Dermis blood vessel endothelial cell (primary cell): ENCODE data around the gene ZSWIM7. TPM values are rescaled to one million over a fixed set of nuclear protein-coding genes. Genes with fewer than 3 reads are reported as not detected.
"Not testable (repeated sequence)": the region's sequence is repeated elsewhere in the genome, so short reads cannot be mapped to it uniquely, and the experiment has no call there.

ENCODE experiments used
- DNase-seq: peaks from one replicate; pipeline ENCODE4 v3.0.0; 2010
- total RNA-seq: library from RNA; depleted of rRNA; stranded (reverse); fragments of >200 nt; gene quantifications from 2 replicates; pipeline ENCODE4 v1.2.3, GENCODE V29; 2014

ZSWIM7 gene
- total RNA-seq, 1 donor from 2014 or later: 16.0 TPM

GRCh38 chr17:15955793-15956541 lies 43.5 kb downstream of the ZSWIM7 start:
- no peak for DNase-seq

- DNase-seq: peak; percentile 93
These were observed 45.3 kb downstream of the ZSWIM7 start for GRCh38 chr17:15954222-15954621.

- DNase-seq: no peak
These were observed 46.4 kb downstream of the ZSWIM7 start for GRCh38 chr17:15952916-15953790.

- DNase-seq: no peak
These were observed 47.4 kb downstream of the ZSWIM7 start for GRCh38 chr17:15952048-15952532.

- DNase-seq: no peak
These were observed 48.0 kb downstream of the ZSWIM7 start for GRCh38 chr17:15951368-15952047.

GRCh38 chr17:15947976-15948752 lies 51.3 kb downstream of the ZSWIM7 start:
- no peak for DNase-seq

GRCh38 chr17:15947271-15947670 lies 52.2 kb downstream of the ZSWIM7 start:
- no peak for DNase-seq

- DNase-seq: no peak
These were observed 52.8 kb downstream of the ZSWIM7 start for GRCh38 chr17:15946611-15947120.

GRCh38 chr17:15945527-15946191 lies 53.8 kb downstream of the ZSWIM7 start:
- peak; percentile 48 for DNase-seq

- peak; percentile 88 for DNase-seq
These were observed 54.6 kb downstream of the ZSWIM7 start, which contains the start of gene ADORA2B for GRCh38 chr17:15944759-15945526. ADORA2B (plus strand) TSS chr17:15945130; CDS start chr17:15945249, 119 bp downstream.

GRCh38 chr17:15943971-15944758 lies 55.3 kb downstream of the ZSWIM7 start:
- no peak for DNase-seq

GRCh38 chr17:15942207-15942833 lies 57.2 kb downstream of the ZSWIM7 start:
- DNase-seq: peak; percentile 60

GRCh38 chr17:15941781-15942180 lies 57.7 kb downstream of the ZSWIM7 start:
- no peak for DNase-seq

- not testable (repeated sequence) for DNase-seq
These were observed 63.0 kb downstream of the ZSWIM7 start for GRCh38 chr17:15936481-15936880.

- DNase-seq: no peak
These were observed 63.6 kb downstream of the ZSWIM7 start for GRCh38 chr17:15935891-15936290.

- no peak for DNase-seq
These were observed 64.6 kb downstream of the ZSWIM7 start for GRCh38 chr17:15934866-15935265.

- no peak for DNase-seq
These were observed 68.1 kb downstream of the ZSWIM7 start for GRCh38 chr17:15931394-15931793.

- no peak for DNase-seq
These were observed 69.1 kb downstream of the ZSWIM7 start for GRCh38 chr17:15930426-15930825.

GRCh38 chr17:15929941-15930340 lies 69.6 kb downstream of the ZSWIM7 start:
- DNase-seq: no peak
